Smooth muscle cell of the brain vasculature (primary cell): ENCODE measurements around the gene BLVRB.
"Not testable (repeated sequence)": the region's sequence is repeated elsewhere in the genome, so short reads cannot be mapped to it uniquely, and the experiment has no call there.

Experiments
- DNase-seq: peaks from one replicate; pipeline ENCODE4 v3.0.0-alpha.2; 2012; ENCODE audit warnings: low read depth, low spot score

BLVRB gene

DNA sequence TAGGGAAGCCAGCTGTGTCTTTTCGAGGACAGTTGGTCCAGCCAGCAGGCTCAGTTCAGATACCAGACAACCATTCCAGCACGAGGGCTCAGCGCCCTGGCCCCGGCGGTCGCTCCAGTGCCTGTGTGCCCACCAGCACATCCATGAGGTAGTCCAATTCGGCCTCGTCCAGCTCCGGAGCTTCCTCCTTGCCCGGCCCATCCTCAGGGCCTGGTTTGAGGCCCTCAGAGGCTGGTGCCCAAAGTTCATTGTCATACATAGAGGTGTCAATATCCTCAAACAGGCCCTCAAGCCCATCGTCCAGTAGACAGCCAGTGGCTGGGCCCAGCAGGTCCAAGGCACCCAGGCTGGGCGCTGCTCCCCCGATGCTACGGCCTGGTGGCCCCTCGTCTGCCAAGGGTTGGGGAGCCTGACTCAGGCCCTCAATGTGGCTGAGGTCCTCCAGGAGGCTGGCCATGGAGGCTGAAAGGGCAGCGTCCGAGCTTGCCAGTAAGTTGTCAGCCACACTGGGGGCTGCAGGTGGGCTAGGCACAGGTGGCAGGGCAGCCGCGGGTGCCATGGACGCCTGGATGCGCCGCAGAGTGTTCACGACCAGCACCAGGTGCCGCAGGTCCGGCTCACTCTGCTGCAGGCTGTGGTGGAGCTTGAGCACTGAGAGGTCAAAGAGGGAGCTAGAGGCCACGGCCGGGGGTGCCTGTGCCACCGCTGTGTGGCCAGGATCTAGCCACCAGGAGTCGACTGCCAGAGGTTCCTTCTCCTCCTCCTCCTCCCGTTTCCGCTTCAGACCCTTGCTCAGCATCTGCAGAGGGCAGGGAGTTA, 42.6 kb downstream of the BLVRB start:
- no peak for DNase-seq

DNA sequence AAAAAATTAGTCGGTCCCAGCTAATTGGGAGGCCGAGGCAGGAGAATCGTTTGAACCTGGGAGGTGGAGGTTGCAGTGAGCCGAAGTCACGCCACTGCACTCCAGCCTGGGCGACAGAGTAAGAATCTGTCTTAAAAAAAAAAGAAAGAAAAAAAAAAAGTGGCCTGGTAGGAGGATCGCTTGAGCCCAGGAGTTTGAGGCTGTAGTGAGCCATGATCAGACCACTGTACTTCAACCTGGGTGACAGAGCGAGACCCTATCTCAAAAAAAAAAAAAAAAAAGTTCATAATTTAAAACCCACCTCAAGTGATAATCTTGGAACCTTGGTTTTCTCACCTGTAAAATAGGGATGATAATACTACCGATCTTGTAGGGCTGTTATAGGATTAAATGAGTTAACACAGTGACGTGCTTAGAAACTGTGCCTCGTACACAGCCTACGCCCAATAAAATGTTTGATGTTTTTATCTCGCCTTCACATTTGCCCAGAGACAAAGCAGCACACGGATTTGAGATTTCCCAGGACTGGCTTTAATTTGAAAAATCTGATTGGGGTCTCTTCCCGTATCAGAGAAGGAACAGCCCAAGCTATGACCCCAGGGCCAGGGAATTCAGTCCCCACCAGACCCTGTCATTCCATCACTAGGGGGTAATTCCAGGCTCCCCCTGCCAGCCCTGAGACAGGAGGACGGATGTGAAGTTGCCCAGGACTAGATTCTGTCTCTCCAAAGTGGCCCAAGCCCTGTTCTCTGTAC, 43.4 kb downstream of the BLVRB start:
- no peak for DNase-seq

DNA sequence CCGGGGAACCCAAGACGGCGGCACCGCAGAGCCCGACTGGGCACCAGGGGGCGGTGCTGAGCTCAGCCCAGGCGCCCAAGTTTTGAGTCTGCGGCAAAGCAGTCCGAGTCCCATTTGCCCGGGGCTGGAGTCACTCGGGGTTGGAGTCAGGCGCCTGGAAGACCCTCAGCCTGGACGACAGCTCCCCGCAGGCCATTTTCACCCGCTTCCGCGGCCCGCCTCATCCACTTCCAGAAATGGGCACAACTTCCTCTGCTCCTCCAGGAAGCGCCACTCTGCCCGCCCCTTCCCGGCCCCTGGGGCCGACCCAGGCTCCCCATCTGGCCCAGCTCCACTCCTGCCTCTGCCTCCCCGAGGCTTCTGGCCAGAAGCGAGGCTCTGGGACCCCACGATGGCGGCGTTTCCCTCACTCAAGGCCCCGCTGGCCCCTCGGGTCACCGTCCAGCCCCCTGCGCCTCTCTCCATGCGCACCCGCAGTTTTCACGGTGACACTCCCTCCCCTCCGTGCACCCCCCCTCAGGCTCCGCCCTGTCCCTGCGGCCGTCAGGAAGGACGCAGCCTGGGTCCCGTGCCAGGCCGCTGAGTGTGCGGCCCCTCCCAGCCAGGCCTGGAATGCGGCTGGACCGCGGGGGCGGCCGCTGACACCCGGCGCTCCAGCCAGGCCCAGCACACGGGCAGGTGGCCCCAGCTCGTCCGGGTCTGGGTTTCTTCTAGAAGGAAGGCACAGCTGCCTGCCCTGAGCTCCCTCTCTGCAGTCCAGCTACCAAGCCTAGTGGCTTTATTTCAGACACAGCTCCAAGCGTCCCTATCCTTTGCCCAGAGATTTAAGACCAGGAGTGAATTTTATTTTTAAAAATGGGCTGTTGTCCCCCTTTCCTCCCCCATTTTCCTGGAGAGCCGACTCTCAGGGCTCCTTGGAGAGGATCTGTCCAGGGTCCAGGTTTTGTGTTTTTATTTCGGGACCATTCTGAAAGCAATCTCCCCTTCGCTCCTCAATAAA, 44.5 kb downstream of the BLVRB start:
- peak; percentile 64 for DNase-seq

DNA sequence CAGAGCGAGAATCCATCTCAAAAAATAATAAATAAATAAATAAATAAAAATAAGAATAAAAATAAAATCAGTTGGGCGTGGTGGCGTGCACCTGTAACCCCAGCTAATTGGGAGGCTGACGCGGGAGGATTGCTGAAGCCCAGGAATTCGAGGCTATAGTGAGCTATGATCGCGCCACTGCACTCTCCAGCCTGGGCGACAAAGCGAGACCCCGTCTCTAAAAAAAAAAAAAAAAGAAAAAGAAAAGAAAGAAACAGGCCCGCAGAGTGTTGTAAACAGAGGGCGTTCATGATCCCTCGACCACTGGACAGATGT, 45.1 kb downstream of the BLVRB start:
- DNase-seq: no peak

DNA sequence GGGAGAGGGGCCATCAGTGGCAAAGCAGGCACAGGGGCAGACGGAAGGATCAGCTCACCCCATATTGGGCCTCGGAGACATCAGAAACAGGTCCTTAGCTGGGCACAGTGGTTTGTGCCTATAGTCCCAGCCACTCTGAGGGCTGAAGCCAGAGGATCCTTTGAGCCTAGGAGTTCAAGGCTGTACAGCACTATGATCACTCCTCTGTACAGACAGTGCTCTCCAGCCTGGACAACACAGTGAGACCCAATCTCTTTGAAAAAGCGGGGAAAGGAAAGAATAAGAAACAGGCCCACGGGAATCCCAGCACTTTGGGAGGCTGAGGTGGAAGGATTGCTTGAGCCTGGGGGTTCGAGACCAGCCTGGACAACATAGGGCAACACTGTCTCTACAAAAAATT, 45.8 kb downstream of the BLVRB start:
- no peak for DNase-seq

DNA sequence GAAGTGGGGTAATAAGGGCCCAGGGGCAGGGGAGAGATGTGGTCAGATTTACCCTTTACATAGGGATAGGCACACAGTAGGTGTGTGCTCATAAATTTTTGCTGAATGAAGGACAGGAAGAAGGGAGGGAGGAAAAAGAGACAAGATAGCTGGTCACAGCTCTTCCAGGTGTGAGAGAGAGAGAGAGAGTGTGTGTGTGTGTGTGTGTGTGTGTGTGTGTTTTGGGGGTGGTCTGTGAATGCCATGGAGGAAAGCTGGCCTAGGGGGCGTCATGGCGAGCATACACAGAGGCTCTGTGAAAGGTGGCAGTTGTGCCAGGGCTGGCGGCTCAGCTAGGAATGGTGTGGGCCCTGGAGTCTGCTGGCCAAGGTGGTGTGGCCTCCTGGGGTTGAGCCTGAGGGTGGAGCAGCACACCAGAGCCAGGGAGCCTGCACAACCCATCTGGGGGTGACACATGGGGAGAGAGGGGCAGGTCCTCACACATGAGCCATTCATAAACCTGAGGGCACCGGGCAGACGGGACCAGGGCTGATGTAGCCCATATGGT, 46.4 kb downstream of the BLVRB start:
- no peak for DNase-seq

DNA sequence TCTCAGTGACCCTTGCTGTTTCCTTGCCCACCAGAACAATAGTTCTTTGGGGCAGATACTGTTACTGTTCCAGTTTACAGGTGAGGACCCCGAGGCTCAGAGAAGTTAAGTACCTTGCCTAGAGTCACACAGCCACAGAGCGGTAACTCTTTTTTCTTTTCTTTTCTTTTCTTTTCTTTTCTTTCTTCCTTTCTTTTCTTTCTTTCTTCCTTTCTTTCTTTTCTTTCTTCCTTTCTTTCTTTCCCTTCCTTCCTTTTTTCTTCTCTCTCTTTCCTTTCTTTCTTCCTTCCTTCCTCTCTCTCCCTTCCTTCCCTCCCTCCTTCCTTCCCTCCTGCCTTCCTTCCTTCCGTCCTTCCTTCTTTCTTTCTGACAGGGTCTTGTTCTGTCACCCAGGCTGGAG, 47.5 kb downstream of the BLVRB start:
- no peak for DNase-seq

DNA sequence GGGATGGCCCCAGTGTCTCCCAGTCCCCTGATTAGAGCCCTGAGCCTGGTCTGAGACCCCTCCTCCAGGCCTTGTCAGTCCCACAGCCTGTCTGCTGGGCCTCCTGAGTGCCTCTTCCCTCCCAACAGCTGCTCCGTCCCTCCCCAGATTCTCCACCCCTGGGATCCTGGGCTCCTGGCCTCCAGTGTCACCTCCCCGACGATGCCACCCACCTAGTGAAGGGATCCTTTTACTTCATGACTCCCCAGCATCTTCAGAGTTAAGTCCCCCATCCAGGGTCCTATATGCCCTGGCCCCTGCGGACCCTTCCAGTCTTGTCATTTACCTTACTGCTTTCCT, 47.9 kb downstream of the BLVRB start:
- DNase-seq: no peak

DNA sequence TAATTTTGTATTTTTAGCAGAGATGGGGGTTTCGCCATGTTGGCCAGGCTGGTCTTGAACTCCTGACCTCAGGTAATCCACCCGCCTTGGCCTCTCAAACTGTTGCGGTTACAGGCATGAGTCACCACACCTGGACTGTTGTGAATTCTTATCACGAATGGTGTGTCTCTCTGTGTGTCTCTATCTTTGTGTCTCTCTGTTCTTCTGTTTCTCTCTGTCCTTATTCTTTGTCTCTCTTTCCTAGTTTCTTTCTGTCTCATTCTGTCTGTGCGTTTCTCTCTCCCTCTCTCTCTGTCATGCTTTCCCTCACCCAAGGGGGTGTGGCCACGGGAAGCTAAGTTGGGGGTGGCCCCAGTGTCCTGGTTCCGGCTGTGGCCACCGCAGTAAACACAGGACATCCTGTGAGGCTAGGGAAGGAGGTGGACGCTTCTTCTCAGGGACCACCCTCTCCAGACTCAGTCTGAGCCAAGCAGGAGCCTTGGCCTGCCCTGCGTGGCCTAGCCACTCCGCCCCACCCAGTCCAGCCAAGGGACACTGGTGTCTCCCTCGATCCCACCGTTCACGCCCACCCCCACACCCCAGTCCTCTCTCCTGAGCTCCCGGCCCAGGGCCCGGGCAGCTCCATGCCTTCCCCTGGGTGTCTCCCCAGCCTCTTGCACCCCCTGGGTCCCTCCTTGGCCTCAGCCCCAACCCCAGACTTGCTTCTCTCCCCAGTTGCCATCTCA, 48.5 kb downstream of the BLVRB start:
- DNase-seq: no peak

DNA sequence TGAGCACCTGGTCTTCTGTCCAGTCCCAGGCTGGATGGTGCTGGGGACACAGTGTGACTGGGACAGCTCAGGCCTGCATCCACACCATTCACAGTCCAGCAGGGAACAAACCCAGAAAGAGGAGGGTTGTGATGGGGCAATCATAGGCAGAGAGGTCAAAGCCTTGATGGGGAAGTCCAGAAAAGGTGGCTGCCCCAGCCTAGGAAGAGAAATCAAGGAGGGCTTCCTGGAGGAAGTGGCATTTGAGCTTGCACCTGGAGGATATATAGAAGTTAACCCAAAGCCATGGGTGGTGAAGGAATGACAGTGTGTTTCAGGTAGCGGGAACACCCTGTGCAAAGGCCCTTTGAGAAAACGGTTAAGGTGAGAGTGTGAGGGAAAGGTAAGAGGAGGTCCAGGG, 49.8 kb downstream of the BLVRB start:
- no peak for DNase-seq

DNA sequence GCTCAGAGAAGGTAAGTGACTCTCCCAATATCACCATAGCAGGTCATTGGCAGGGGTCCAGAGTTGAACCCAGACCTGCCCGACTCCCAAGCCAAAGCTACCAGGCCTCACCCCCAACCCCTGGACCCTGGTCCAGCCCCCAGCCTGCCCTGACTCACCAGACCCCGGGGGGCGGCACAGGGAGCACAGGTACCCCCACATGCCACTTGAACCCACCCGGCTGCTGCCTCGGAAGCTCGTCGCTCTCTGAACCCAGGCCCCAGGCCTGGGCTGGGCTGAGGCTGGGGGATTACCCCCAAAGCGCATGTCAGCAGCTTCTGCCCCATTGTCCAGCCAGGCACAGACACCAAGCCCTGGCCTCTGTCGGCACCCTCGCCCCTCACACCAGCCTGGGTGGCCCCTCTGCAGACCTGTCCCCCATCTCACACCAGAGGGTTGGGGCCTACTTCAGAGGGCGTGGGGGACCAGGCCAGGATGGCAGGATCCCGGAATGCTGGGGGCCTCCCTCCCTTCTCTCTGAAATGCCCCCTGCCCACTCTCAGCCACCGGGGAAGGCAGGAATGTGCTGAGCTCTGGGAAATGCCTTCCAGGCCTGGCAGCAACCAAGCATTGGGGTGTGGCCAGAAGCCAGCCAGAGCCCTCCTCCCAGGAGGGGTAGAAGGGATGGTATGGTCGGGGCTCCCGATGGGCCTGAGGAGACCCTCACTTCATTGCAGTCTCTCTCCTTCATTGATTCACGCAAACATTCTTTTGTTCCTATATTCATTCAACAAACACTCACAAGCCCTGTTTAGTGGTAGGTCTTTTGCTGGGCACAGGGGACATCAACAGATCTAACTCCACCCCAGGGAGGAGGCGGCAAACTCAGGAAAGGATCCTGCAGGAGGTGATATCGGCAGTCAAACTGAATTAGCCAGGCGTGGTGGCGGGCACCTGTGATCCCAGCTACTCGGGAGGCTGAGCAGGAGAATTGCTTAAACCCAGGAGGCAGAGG, 50.7 kb downstream of the BLVRB start:
- DNase-seq: no peak

DNA sequence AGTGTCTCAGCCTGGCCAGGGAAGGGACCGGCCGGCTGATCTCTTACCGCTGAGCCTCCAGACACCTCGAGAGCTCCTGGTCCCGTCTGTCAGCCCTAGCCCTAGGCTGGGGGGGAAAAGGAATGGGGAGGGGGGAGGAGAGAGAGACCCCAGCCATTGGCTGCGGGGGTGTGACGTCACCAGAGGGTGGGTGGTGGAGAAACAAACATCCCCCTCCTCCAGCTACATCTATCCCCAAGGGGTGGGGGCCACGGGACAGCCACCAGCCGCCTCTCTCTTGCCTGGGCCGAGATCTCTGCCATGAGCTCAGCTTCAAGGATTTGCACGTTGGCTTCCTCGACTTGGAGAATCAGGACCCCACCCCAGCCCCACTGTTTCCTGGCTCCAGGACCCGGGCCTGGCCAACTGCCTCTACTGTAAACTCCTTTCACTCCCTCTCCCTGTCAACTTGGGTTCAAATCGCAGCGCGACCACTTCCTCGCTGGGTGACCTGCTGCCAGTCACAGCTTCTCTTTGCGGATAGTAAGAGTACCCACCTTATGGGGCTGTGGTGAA, 52.2 kb downstream of the BLVRB start, which contains the start of gene PRX:
Gene PRX (minus strand): TSS at position 88 of the 555 bp plus-strand sequence. CDS start 5,446 bp downstream, outside the sequence.
- no peak for DNase-seq

DNA sequence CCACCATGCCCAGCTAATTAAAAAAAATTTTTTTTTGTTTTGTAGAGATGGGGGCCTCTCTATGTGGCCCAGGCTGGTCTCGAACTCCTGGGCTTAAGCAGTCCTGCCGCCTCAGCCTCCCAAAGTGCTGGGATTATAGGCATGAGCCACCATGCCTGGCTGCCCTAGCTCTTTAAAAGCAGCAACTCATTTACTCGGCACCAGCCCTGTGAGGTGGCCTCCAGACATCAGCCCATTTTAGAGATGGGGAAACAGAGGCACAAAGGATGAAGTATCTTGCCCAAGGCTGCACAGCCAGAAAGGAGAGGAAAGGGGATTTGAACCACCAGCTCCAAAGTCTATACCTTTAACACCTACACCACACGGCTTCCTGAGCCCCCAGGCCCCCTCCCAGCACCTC, 52.7 kb downstream of the BLVRB start:
- no peak for DNase-seq

DNA sequence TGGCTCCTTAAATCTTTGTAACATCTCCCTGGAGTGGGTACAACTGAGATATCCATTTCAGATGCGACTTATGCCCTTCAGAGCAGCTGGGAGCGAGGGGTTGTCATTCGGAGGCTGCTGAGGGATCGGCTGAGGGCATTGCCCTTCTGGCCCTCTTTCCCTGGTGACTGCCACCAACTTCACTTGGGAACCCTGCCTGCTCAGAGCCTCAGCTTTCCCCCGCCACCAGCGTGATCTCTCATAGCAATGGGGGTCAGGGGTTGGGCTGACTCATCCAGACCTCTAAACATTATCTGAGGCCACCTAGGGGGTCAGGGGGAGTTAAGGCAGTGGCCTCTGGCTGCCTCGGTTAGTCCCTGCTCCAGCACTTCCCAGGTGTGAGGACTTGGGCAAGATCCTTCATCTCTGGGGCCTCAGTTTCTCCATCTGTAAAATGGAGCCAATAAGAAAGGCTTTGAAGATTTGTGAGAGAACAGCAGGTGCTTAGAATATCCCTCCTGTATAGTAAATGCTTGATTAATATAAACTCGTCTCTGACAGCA, 53.5 kb downstream of the BLVRB start:
- DNase-seq: no peak

DNA sequence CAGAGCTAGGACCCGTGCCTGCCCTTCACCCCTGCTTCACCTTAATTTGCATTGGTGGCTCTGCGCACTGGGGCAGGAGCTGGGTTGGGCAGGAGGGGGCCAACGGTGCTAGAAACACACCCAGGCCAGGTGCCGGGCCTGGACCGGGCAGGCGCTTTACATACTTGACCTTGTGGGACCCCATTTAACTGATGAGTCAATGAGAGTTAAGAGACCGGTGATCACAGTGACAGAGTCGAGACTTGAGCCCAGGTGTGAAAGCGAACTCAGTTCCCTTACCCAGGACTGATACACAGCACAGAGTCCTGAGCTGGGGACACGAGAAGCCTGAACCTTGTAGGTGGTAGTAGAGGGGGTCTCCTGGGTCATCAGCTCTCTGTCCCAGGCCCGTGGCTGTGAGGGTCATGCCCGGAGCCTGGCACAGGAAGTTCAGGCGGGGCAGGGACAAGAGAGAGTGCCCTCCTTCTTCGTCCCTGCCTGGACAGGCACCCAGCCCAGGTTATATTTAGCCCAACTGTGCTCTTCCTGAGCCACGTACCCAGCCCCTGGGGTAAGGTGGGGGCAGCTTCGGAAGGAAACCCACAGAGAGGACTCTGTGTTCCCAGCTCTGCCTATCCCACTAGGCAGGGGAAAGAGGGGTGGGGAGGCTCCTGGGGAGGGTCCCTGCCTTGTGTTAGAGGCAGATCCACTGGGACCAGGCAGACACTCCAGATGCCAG, 54.3 kb downstream of the BLVRB start:
- DNase-seq: no peak

DNA sequence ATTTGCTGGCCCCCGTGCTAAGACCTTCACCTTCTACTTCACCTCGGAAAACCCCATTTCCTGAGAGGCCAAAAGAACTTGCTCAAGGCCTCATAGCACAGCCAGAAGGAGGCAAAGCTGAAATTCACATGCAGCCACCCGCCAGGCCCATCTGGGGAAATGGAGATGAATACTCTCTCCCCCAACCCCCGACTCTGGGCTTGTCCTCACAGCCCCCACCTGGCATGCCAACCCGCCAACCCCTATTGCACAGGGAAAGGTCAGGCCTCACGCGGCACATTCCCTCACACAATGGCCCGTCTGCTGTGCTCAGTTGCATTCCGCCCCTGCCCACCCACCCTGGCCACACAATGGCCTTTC, 55.5 kb downstream of the BLVRB start:
- DNase-seq: no peak

DNA sequence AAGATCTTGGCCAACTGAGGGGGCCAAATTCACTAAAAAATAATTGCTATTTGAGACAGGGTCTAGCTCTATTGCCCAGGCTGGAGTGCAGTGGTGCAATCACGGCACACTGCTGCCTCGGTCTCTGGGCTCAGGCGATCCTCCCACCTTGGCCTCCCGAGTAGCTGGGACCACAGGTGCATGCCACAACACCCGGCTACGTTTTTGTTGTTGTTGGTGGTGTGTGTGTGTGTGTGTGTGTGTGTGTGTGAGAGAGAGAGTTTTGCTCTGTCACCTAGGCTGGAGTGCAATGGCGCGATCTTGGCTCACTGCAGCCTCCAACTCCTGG, 57.0 kb downstream of the BLVRB start:
- not testable (repeated sequence) for DNase-seq

DNA sequence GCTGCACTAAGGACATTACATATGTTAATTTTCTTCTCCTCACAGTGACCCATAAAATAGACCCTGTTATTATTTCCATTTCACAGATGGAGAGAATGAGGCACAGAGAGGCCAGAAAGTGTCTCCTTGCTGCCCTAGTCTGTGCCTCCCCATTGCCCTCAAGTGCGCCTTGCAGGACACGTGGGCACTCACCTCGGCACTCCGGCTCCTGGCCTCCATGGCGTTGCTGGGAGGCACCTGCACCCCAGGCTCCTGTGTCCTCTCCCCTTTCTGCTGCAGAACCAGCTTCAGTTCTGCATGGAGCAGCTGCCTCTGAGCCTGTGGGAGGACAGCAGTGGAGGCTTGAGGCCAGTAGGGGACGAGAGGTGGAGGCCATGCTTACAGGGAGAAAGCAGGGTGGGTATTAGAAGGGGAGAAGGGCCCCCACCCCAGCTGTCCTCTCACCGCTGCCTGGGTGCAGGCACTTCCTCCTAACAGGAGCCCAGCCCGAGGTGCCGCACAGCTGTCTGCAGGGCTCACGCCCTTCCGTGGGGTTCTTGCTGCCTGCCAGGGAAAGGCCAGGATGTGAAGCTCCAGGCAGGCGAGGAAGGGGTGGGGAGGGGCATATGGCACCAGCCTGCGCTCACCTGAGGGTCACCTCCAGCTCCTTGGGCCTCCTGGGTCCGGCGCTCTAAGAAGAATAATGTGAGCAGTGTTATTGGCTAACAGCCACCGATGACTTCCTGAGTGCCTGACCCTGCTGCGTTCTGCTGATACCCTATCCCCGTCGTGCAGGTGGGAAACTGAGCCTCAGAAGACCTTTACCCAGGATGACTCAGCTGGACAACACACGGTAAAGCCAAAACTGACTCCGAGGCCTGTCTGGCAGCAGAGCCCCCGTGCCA, 57.6 kb downstream of the BLVRB start:
- DNase-seq: no peak
